T-cell (primary cell): ENCODE results near the gene ENPP6. TPM values are rescaled to one million over a fixed set of nuclear protein-coding genes. Genes with fewer than 3 reads are reported as not detected.

Experiments used
- ATAC-seq, 4 experiments: fragments of 200-7000 bp in 3 of 4; fragments of 150-1000 bp in 1 of 4; cut with Tn5 transposase; replicated peaks in 1 of 4; 1 replicate in 3 of 4; 2 replicates in 1 of 4; pipeline ENCODE4 v1.10.0; 2021; ENCODE audit warnings: moderate library complexity in 3 of 4, mild to moderate bottlenecking in 2 of 4, moderate number of reproducible peaks in 1 of 4
- CTCF ChIA-PET, 2 donors: fragments of 300-600 bp; sonication (Branson Sonifier 250); formaldehyde crosslinking; loops; one replicate each; lab custom pipeline; 2022; ENCODE audit warnings: antibody characterized with exemption in 2 of 2; lab: Charles Lee
- POLR2A ChIA-PET, 2 donors: fragments of 300-600 bp; sonication (Branson Sonifier 250); formaldehyde crosslinking; loops; one replicate each; lab custom pipeline; 2022; ENCODE audit warnings: antibody characterized with exemption in 2 of 2; lab: Charles Lee
- DNase-seq, 35 experiments: peaks; one replicate each; pipeline versions ENCODE4 v3.0.0 to v3.0.0-alpha.2; 2013 to 2023
- H3K27ac ChIP-seq: one replicate; pipeline ENCODE4 v1.5.1; 2013; ENCODE audit warnings: low read length
- H3K27me3 ChIP-seq, 2 experiments: replicated peaks in 1 of 2; 1 replicate in 1 of 2; 2 replicates in 1 of 2; pipeline versions ENCODE4 v1.6.1 to v1.7.0; 2013; ENCODE audit warnings: low read length in 1 of 2, mixed read lengths in 1 of 2; ENCODE audit not compliant: control insufficient read depth in 2 of 2, insufficient read depth in 2 of 2; ENCODE audit errors: extremely low read depth in 1 of 2
- H3K36me3 ChIP-seq, 2 donors: 1 replicate in 1 of 2; 2 replicates in 1 of 2; pipeline versions ENCODE4 v1.6.1 to v1.7.0; 2013; ENCODE audit warnings: low read length in 1 of 2; ENCODE audit not compliant: control insufficient read depth in 2 of 2, insufficient read depth in 1 of 2; ENCODE audit errors: extremely low read depth in 1 of 2
- H3K4me1 ChIP-seq, 2 experiments: 1 replicate in 1 of 2; 2 replicates in 1 of 2; pipeline versions ENCODE4 v1.6.1 to v1.7.0; 2013; ENCODE audit warnings: low read length in 2 of 2, mixed read lengths in 1 of 2; ENCODE audit not compliant: insufficient read depth in 2 of 2, control insufficient read depth in 1 of 2; ENCODE audit errors: extremely low read depth in 1 of 2
- H3K4me3 ChIP-seq, 2 donors: 1 replicate in 1 of 2; 2 replicates in 1 of 2; pipeline versions ENCODE4 v1.5.1 to v1.7.0; 2013; ENCODE audit warnings: mild to moderate bottlenecking in 2 of 2, low read length in 1 of 2, moderate library complexity in 1 of 2; ENCODE audit not compliant: control insufficient read depth in 1 of 2; ENCODE audit errors: extremely low read depth in 1 of 2
- H3K9me3 ChIP-seq: 2 replicates; pipeline ENCODE4 v1.7.0; 2013
- H3K27ac Mint-ChIP-seq, 2 donors: one replicate each; pipeline ENCODE4 v1.8.0; 2020 to 2021; ENCODE audit warnings: mild to moderate bottlenecking in 2 of 2, mixed read lengths in 2 of 2
- H3K27me3 Mint-ChIP-seq, 2 donors: one replicate each; pipeline ENCODE4 v1.8.0; 2021 to 2022; ENCODE audit warnings: mixed read lengths in 2 of 2
- H3K36me3 Mint-ChIP-seq: one replicate; pipeline ENCODE4 v1.8.0; 2021; ENCODE audit warnings: mixed read lengths
- H3K4me1 Mint-ChIP-seq, 3 donors: one replicate each; pipeline ENCODE4 v1.8.0; 2020 to 2022; ENCODE audit warnings: mixed read lengths in 3 of 3, mild to moderate bottlenecking in 1 of 3
- H3K4me3 Mint-ChIP-seq, 3 donors: one replicate each; pipeline ENCODE4 v1.8.0; 2020 to 2022; ENCODE audit warnings: mild to moderate bottlenecking in 3 of 3, mixed read lengths in 3 of 3, moderate library complexity in 3 of 3
- H3K9me3 Mint-ChIP-seq, 3 donors: one replicate each; pipeline ENCODE4 v1.8.0; 2020 to 2022; ENCODE audit warnings: mixed read lengths in 3 of 3
- WGBS: methylation state at CpG from one replicate; pipeline ENCODE4 v1.1.5; 2013; ENCODE audit warnings: missing lambda C conversion rate; ENCODE audit not compliant: insufficient coverage; 5-methylcytosine and 5-hydroxymethylcytosine counted together
- total RNA-seq, 35 experiments: library from RNA in 6 of 35; stranded (reverse) in 6 of 35; fragments of 120-200 nt in 1 of 35; gene quantifications; one replicate each; pipeline versions ENCODE4 v1.2.1 to v1.2.4 and lab custom pipeline; 2013 to 2026

ENPP6 gene
- total RNA-seq, 5 donors from 2014 or later (not counting 1 experiment from before 2014, with no cell fraction given) = not detected

- H3K36me3 Mint-ChIP-seq = no peaks in the 10 kb centered on the region
- Histone ChIP-seq H3K36me3 (no peaks in the 10 kb centered on the region), H3K27me3 (peaks cover 0 to 4% of the 10 kb centered on the region in 2 experiments), H3K9me3 (no peaks in the 10 kb centered on the region), H3K4me1 (peaks cover 0 to 3% of the 10 kb centered on the region in 2 experiments), H3K4me3 (no peak overlapping the region), H3K27ac (no peak overlapping the region)
- no peak overlapping the region for H3K27ac Mint-ChIP-seq
- WGBS = no CpG with 5 or more reads among the region's 1 CpG
- DNase-seq (no peak), ATAC-seq (no peak)
- H3K9me3 Mint-ChIP-seq = no peaks in the 10 kb centered on the region
- H3K27me3 Mint-ChIP-seq = peaks cover 0 to 6% of the 10 kb centered on the region in 2 donors
- ChIA-PET POLR2A (interaction anchor here in 1 of 2 donors (0.6 kb wide), 1 partner anchor 20 kb away, joined by 4 read pairs; no protein-coding TSS in a partner anchor), CTCF (interaction anchor here (0.5 to 2.5 kb wide), 7 partner anchors 10 to 761 kb away, joined by 3 to 14 read pairs (median 6); no protein-coding TSS in a partner anchor)
- no peak overlapping the region for H3K4me3 Mint-ChIP-seq
- peaks cover 0 to 6% (median 3%) of the 10 kb centered on the region in 3 donors for H3K4me1 Mint-ChIP-seq
Observed at GRCh38 chr4:184247421-184247820, 29.7 kb upstream of the ENPP6 start.

GRCh38 chr4:184246426-184246825 is 28.8 kb upstream of the ENPP6 start:
- WGBS = 90% methylated on average over 4 of the region's 7 CpGs
- no peaks in the 10 kb centered on the region for H3K9me3 Mint-ChIP-seq
- Histone ChIP-seq H3K9me3 (no peaks in the 10 kb centered on the region), H3K4me3 (no peak overlapping the region), H3K36me3 (no peaks in the 10 kb centered on the region), H3K4me1 (peaks cover 0 to 3% of the 10 kb centered on the region in 2 experiments), H3K27me3 (peaks cover 0 to 2% of the 10 kb centered on the region in 2 experiments), H3K27ac (no peak overlapping the region)
- no peak overlapping the region for H3K27ac Mint-ChIP-seq
- ChIA-PET POLR2A (no interaction called here), CTCF (interaction anchor here in 1 of 2 donors (2.5 kb wide), 1 partner anchor 14 kb away, joined by 14 read pairs; no protein-coding TSS in a partner anchor)
- peaks cover 0 to 6% of the 10 kb centered on the region in 2 donors for H3K27me3 Mint-ChIP-seq
- no peak for ATAC-seq
- no peaks in the 10 kb centered on the region for H3K36me3 Mint-ChIP-seq
- H3K4me3 Mint-ChIP-seq = no peak overlapping the region
- DNase-seq = no peak
- peaks cover 0 to 6% (median 3%) of the 10 kb centered on the region in 3 donors for H3K4me1 Mint-ChIP-seq

GRCh38 chr4:184238072-184238745 is 20.5 kb upstream of the ENPP6 start:
- Mint-ChIP-seq H3K27me3 (no peaks in the 10 kb centered on the region), H3K9me3 (no peaks in the 10 kb centered on the region), H3K36me3 (no peaks in the 10 kb centered on the region), H3K4me3 (no peak overlapping the region), H3K27ac (peak overlapping the region; percentile 70 to 81), H3K4me1 (peaks cover 8 to 23% (median 21%) of the 10 kb centered on the region in 3 donors)
- no peak overlapping the region for H3K4me3 ChIP-seq
- POLR2A ChIA-PET = no interaction called here
- H3K27ac ChIP-seq = no peak overlapping the region
- no peaks in the 10 kb centered on the region for H3K36me3 ChIP-seq
- H3K27me3 ChIP-seq = no peaks in the 10 kb centered on the region
- CTCF ChIA-PET = interaction anchor here in 1 of 2 donors (1.2 to 1.4 kb wide), 3 partner anchors 10 to 29 kb away, joined by 3 to 6 read pairs (median 3); no protein-coding TSS in a partner anchor
- WGBS = 71% methylated on average over 3 of the region's 8 CpGs
- no peaks in the 10 kb centered on the region for H3K9me3 ChIP-seq
- DNase-seq (no peak), ATAC-seq (no peak)
- no peaks in the 10 kb centered on the region for H3K4me1 ChIP-seq

- no peaks in the 10 kb centered on the region for H3K36me3 ChIP-seq
- POLR2A ChIA-PET = interaction anchor here in 1 of 2 donors (0.6 kb wide), 1 partner anchor 24 kb away, joined by 3 read pairs; no protein-coding TSS in a partner anchor
- Mint-ChIP-seq H3K36me3 (no peaks in the 10 kb centered on the region), H3K9me3 (no peaks in the 10 kb centered on the region), H3K4me1 (peaks cover 8 to 23% (median 21%) of the 10 kb centered on the region in 3 donors), H3K27ac (peak overlapping the region; percentile 70 to 81), H3K27me3 (no peaks in the 10 kb centered on the region), H3K4me3 (no peak overlapping the region)
- H3K27me3 ChIP-seq = no peaks in the 10 kb centered on the region
- no peaks in the 10 kb centered on the region for H3K4me1 ChIP-seq
- CTCF ChIA-PET = interaction anchor here in 1 of 2 donors (1.2 to 1.4 kb wide), 4 partner anchors 10 to 29 kb away, joined by 3 to 6 read pairs (median 4); no protein-coding TSS in a partner anchor
- H3K9me3 ChIP-seq = no peaks in the 10 kb centered on the region
- no peak overlapping the region for H3K4me3 ChIP-seq
- DNase-seq (peak in 1 of 35 experiments; percentile 43), ATAC-seq (peak; percentile 66 to 97 (median 78))
- no peak overlapping the region for H3K27ac ChIP-seq
- no CpG with 5 or more reads among the region's 2 CpGs for WGBS
Observed at GRCh38 chr4:184237612-184238011, 19.9 kb upstream of the ENPP6 start.

- no peaks in the 10 kb centered on the region for H3K36me3 ChIP-seq
- ATAC-seq = no peak
- no CpG with 5 or more reads among the region's 3 CpGs for WGBS
- Mint-ChIP-seq H3K27ac (no peak overlapping the region), H3K4me1 (peaks cover 8 to 23% (median 23%) of the 10 kb centered on the region in 3 donors), H3K27me3 (no peaks in the 10 kb centered on the region), H3K4me3 (no peak overlapping the region), H3K9me3 (no peaks in the 10 kb centered on the region), H3K36me3 (no peaks in the 10 kb centered on the region)
- no peak overlapping the region for H3K27ac ChIP-seq
- DNase-seq = no peak
- H3K9me3 ChIP-seq = no peaks in the 10 kb centered on the region
- H3K4me1 ChIP-seq = peaks cover 0 to 3% of the 10 kb centered on the region in 2 experiments
- no peak overlapping the region for H3K4me3 ChIP-seq
- ChIA-PET CTCF (interaction anchor here in 1 of 2 donors (1.8 kb wide), 1 partner anchor 12 kb away, joined by 7 read pairs; no protein-coding TSS in a partner anchor), POLR2A (no interaction called here)
- no peaks in the 10 kb centered on the region for H3K27me3 ChIP-seq
Observed at GRCh38 chr4:184235526-184235925, 17.9 kb upstream of the ENPP6 start.

DNA sequence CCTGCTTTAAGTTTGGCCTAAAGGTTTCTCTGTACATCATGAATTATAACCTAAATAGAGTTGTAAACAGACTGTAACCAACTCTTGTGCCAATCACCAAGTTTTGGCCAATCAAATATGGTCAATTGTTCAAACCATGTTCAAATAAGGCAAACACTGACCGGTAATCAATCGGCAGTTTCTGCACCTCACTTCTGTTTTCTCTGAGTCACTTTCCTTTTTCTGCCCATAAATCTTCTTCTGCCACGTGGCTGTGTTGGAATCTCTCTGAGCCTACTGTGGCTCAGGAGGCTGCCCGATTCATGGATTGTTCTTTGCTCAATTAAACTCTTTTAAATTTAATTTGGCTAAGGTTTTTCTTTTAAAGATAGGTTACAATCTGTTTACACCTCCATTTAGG is 16.5 kb upstream of the ENPP6 start:
- DNase-seq = no peak
- WGBS = 37% methylated on average over 2 of the region's 4 CpGs
- ATAC-seq = no peak
- no peaks in the 10 kb centered on the region for H3K36me3 ChIP-seq
- no peaks in the 10 kb centered on the region for H3K9me3 ChIP-seq
- H3K4me1 ChIP-seq = peaks cover 11 to 15% of the 10 kb centered on the region in 2 experiments
- ChIA-PET CTCF (interaction anchor here (0.6 to 1.8 kb wide), 2 partner anchors 14 to 1032 kb away, joined by 3 to 7 read pairs; no protein-coding TSS in a partner anchor), POLR2A (no interaction called here)
- Mint-ChIP-seq H3K4me1 (peaks cover 22 to 37% (median 37%) of the 10 kb centered on the region in 3 donors), H3K4me3 (no peak overlapping the region), H3K36me3 (no peaks in the 10 kb centered on the region), H3K27me3 (no peaks in the 10 kb centered on the region), H3K27ac (no peak overlapping the region), H3K9me3 (no peaks in the 10 kb centered on the region)
- H3K4me3 ChIP-seq = no peak overlapping the region
- no peaks in the 10 kb centered on the region for H3K27me3 ChIP-seq
- no peak overlapping the region for H3K27ac ChIP-seq
